Bone marrow (tissue), 2 donors: Measurements from ENCODE around the gene PLA2G2D.

Experiments
- DNase-seq, 2 donors: peaks; one replicate each; lab custom pipeline; 2025; lab: John Stamatoyannopoulos, UW

The PLA2G2D gene

GRCh38 chr1:20086800-20087199 lies 32.5 kb downstream of the PLA2G2D start:
- no peak for DNase-seq

- no peak for DNase-seq
Observed at GRCh38 chr1:20083178-20083944, 36.0 kb downstream of the PLA2G2D start.

GRCh38 chr1:20082772-20083171 lies 36.6 kb downstream of the PLA2G2D start:
- DNase-seq = no peak

GRCh38 chr1:20081353-20081810 lies 38.0 kb downstream of the PLA2G2D start:
- DNase-seq = no peak

- DNase-seq = no peak
Observed at GRCh38 chr1:20080441-20081352, 38.6 kb downstream of the PLA2G2D start.

GRCh38 chr1:20079661-20080305 lies 39.6 kb downstream of the PLA2G2D start:
- no peak for DNase-seq

GRCh38 chr1:20078711-20079110 lies 40.6 kb downstream of the PLA2G2D start:
- DNase-seq = no peak

GRCh38 chr1:20078171-20078651 lies 41.1 kb downstream of the PLA2G2D start:
- no peak for DNase-seq

GRCh38 chr1:20076710-20077461 lies 42.5 kb downstream of the PLA2G2D start:
- DNase-seq = no peak

GRCh38 chr1:20076223-20076622 lies 43.1 kb downstream of the PLA2G2D start:
- DNase-seq = no peak

GRCh38 chr1:20075345-20075744 lies 44.0 kb downstream of the PLA2G2D start:
- DNase-seq = no peak

GRCh38 chr1:20074725-20075171 lies 44.6 kb downstream of the PLA2G2D start:
- DNase-seq = no peak

- no peak for DNase-seq
Observed at GRCh38 chr1:20074055-20074724, 45.1 kb downstream of the PLA2G2D start.

- DNase-seq = no peak
Observed at GRCh38 chr1:20073256-20073655, 46.1 kb downstream of the PLA2G2D start.

GRCh38 chr1:20072771-20073170 lies 46.6 kb downstream of the PLA2G2D start:
- no peak for DNase-seq

GRCh38 chr1:20071416-20071815 lies 47.9 kb downstream of the PLA2G2D start:
- no peak for DNase-seq

- no peak for DNase-seq
Observed at GRCh38 chr1:20070357-20070756, 49.0 kb downstream of the PLA2G2D start.

GRCh38 chr1:20069874-20070273 lies 49.5 kb downstream of the PLA2G2D start, which contains the start of gene PLA2G5:
Gene PLA2G5 (plus strand): TSS chr1:20070194. CDS start chr1:20084831, 14,637 bp downstream.
- DNase-seq = no peak

- no peak for DNase-seq
Observed at GRCh38 chr1:20068722-20069121, 50.6 kb downstream of the PLA2G2D start.

- no peak for DNase-seq
Observed at GRCh38 chr1:20063861-20064292, 55.5 kb downstream of the PLA2G2D start.
